Measurements from ENCODE around the gene GABRG2.
"Not testable (repeated sequence)": the region's sequence is repeated elsewhere in the genome, so short reads cannot be mapped to it uniquely, and the experiment has no call there.

Gene GABRG2

DNA sequence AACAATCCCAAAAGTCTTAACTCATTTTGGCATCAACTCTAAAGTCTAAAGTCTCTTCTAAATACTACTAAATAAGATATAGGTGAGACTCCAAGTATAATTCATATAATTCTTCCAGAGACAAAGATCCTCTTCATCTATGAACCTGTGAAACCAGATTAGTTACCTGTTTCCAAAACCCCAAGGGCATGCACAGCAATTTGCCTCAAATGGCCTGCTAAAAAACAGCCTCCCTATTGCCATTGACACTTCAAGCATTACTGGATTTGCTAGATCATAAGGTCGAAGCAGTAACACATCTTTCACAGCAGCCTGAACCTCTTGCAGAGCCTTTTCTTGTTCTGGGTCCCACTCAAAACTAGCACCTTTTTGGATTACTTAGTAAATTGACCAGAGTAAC, 20.3 kb upstream of the GABRG2 start:
- Histone ChIP-seq H3K9ac (ENCODE audit: low read length) (no peak overlapping the region), H2AFZ (ENCODE audit: low read depth, low read length) (no peak overlapping the region), H3K4me2 (ENCODE audit: low read length, poor library complexity, severe bottlenecking) (no peak overlapping the region), H3K23ac (ENCODE audit: low read length in 2 of 2) (no peak overlapping the region), H3K9me3 (ENCODE audit: control insufficient read depth, low read length) (peaks cover 3% of the 10 kb centered on the region), H2AK5ac (ENCODE audit: low read length, severe bottlenecking) (no peak overlapping the region), H4K91ac (ENCODE audit: low read length) (no peak overlapping the region), H3K4me3 (ENCODE audit: insufficient read depth in 1 of 2, low read depth in 1 of 2, low read length in 2 of 2) (no peak overlapping the region), H4K8ac (ENCODE audit: low read length) (no peak overlapping the region), H2BK15ac (ENCODE audit: low read depth, poor library complexity, severe bottlenecking) (no peak overlapping the region), H2BK5ac (ENCODE audit: low read depth, low read length, poor library complexity, severe bottlenecking) (no peak overlapping the region), H3K79me1 (replicated peaks; ENCODE audit: low read length, poor library complexity, severe bottlenecking) (no peaks in the 10 kb centered on the region), H2BK12ac (ENCODE audit: low read length in 2 of 2) (no peak overlapping the region), H3K18ac (ENCODE audit: low read depth in 1 of 2, low read length in 2 of 2) (no peak overlapping the region), H3K27me3 (ENCODE audit: control insufficient read depth in 1 of 2, insufficient read depth in 1 of 2, low read length in 2 of 2) (no peaks in the 10 kb centered on the region), H3K14ac (ENCODE audit: low read length in 2 of 2) (no peak overlapping the region), H3K4me1 (ENCODE audit: control insufficient read depth, insufficient read depth, low read depth, low read length) (no peaks in the 10 kb centered on the region), H3K27ac (ENCODE audit: low read length, poor library complexity, severe bottlenecking) (no peak overlapping the region), H3K4ac (ENCODE audit: low read depth in 1 of 2, low read length in 2 of 2) (no peak overlapping the region), H2BK120ac (ENCODE audit: low read depth, low read length) (no peak overlapping the region), H3K36me3 (ENCODE audit: control insufficient read depth in 1 of 2, insufficient read depth in 2 of 2, low read depth in 1 of 2, low read length in 2 of 2) (no peaks in the 10 kb centered on the region)
- 71% methylated on average over 1 of the region's 1 CpG for WGBS
- DNase-seq, result no peak

DNA sequence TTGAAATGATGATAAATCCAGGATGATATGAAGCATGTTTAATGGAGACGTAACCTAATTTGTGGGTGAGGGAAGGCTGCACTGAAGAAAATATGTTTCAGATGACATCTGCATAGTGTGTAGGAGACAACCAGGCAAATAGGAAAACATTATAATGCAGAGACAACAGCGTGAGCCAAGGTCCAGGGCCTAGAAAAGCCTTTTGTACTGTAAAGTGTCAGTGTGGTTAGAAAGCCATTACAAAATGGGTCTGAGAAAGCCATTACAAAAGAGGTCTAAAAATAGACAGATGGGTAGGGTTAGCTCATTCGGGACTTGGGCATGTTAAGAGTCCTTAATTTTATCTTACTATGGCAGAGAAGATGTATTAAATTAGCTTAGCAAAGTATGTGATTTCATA, 14.9 kb upstream of the GABRG2 start:
- Histone ChIP-seq H3K9ac (ENCODE audit: low read length) (no peak overlapping the region), H3K27me3 (ENCODE audit: control insufficient read depth in 1 of 2, insufficient read depth in 1 of 2, low read length in 2 of 2) (no peaks in the 10 kb centered on the region)
- no peak for DNase-seq

DNA sequence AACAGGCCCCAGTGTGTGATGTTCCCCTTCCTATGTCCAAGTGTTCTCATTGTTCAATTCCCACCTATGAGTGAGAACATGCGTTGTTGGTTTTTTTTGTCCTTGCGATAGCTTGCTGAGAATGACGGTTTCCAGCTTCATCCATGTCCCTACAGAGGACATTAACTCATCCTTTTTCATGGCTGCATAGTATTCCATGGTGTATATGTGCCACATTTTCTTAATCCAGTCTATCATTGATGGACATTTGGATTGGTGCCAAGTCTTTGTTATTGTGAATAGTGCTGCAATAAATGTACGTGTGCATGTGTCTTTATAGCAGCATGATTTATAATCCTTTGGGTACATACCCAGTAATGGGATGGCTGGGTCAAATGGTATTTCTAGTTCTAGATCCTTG, 12.5 kb upstream of the GABRG2 start:
- not testable (repeated sequence) for H3K9ac ChIP-seq (ENCODE audit: low read length); H2AFZ ChIP-seq (ENCODE audit: low read depth, low read length); H3K79me1 ChIP-seq (replicated peaks; ENCODE audit: low read length, poor library complexity, severe bottlenecking); H2BK5ac ChIP-seq (ENCODE audit: low read depth, low read length, poor library complexity, severe bottlenecking); H3K23ac ChIP-seq (ENCODE audit: low read length in 2 of 2); H3K4me3 ChIP-seq (ENCODE audit: insufficient read depth in 1 of 2, low read depth in 1 of 2, low read length in 2 of 2); H2BK12ac ChIP-seq (ENCODE audit: low read length in 2 of 2); H2AK5ac ChIP-seq (ENCODE audit: low read length, severe bottlenecking); H3K27ac ChIP-seq (ENCODE audit: low read length, poor library complexity, severe bottlenecking); H3K18ac ChIP-seq (ENCODE audit: low read depth in 1 of 2, low read length in 2 of 2); H4K8ac ChIP-seq (ENCODE audit: low read length); H3K36me3 ChIP-seq (ENCODE audit: control insufficient read depth in 1 of 2, insufficient read depth in 2 of 2, low read depth in 1 of 2, low read length in 2 of 2); DNase-seq; H3K14ac ChIP-seq (ENCODE audit: low read length in 2 of 2); H4K91ac ChIP-seq (ENCODE audit: low read length); H2BK15ac ChIP-seq (ENCODE audit: low read depth, poor library complexity, severe bottlenecking); H3K27me3 ChIP-seq (ENCODE audit: control insufficient read depth in 1 of 2, insufficient read depth in 1 of 2, low read length in 2 of 2); H3K4me1 ChIP-seq (ENCODE audit: control insufficient read depth, insufficient read depth, low read depth, low read length); H2BK120ac ChIP-seq (ENCODE audit: low read depth, low read length); H3K4me2 ChIP-seq (ENCODE audit: low read length, poor library complexity, severe bottlenecking); H3K4ac ChIP-seq (ENCODE audit: low read depth in 1 of 2, low read length in 2 of 2)
- 90% methylated on average over 3 of the region's 4 CpGs for WGBS
- H3K9me3 ChIP-seq (ENCODE audit: control insufficient read depth, low read length), result peaks cover 16% of the 10 kb centered on the region

More for the DNA sequence above, 14.9 kb upstream of the GABRG2 start:
- no peak overlapping the region for H3K4me2 ChIP-seq (ENCODE audit: low read length, poor library complexity, severe bottlenecking)
- H3K4me3 ChIP-seq (ENCODE audit: insufficient read depth in 1 of 2, low read depth in 1 of 2, low read length in 2 of 2), result no peak overlapping the region
- no peak overlapping the region for H3K4ac ChIP-seq (ENCODE audit: low read depth in 1 of 2, low read length in 2 of 2)
- no peak overlapping the region for H4K8ac ChIP-seq (ENCODE audit: low read length)
- no peaks in the 10 kb centered on the region for H3K79me1 ChIP-seq (replicated peaks; ENCODE audit: low read length, poor library complexity, severe bottlenecking)
- H3K36me3 ChIP-seq (ENCODE audit: control insufficient read depth in 1 of 2, insufficient read depth in 2 of 2, low read depth in 1 of 2, low read length in 2 of 2), result no peaks in the 10 kb centered on the region
- no peak overlapping the region for H3K23ac ChIP-seq (ENCODE audit: low read length in 2 of 2)
- H2BK15ac ChIP-seq (ENCODE audit: low read depth, poor library complexity, severe bottlenecking), result no peak overlapping the region
- H2BK120ac ChIP-seq (ENCODE audit: low read depth, low read length), result no peak overlapping the region
- no peak overlapping the region for H2AK5ac ChIP-seq (ENCODE audit: low read length, severe bottlenecking)
- WGBS, result 48% methylated on average over 2 of the region's 3 CpGs
- H3K9me3 ChIP-seq (ENCODE audit: control insufficient read depth, low read length), result peaks cover 16% of the 10 kb centered on the region
- no peaks in the 10 kb centered on the region for H3K4me1 ChIP-seq (ENCODE audit: control insufficient read depth, insufficient read depth, low read depth, low read length)
- H2BK5ac ChIP-seq (ENCODE audit: low read depth, low read length, poor library complexity, severe bottlenecking), result no peak overlapping the region
- H3K27ac ChIP-seq (ENCODE audit: low read length, poor library complexity, severe bottlenecking), result no peak overlapping the region
- H2BK12ac ChIP-seq (ENCODE audit: low read length in 2 of 2), result no peak overlapping the region
- H2AFZ ChIP-seq (ENCODE audit: low read depth, low read length), result no peak overlapping the region
- H3K18ac ChIP-seq (ENCODE audit: low read depth in 1 of 2, low read length in 2 of 2), result no peak overlapping the region
- no peak overlapping the region for H4K91ac ChIP-seq (ENCODE audit: low read length)
- no peak overlapping the region for H3K14ac ChIP-seq (ENCODE audit: low read length in 2 of 2)

- Histone ChIP-seq H3K27ac (ENCODE audit: low read length, poor library complexity, severe bottlenecking) (no peak overlapping the region), H4K91ac (ENCODE audit: low read length) (no peak overlapping the region), H3K9ac (ENCODE audit: low read length) (no peak overlapping the region), H2BK12ac (ENCODE audit: low read length in 2 of 2) (no peak overlapping the region), H3K18ac (ENCODE audit: low read depth in 1 of 2, low read length in 2 of 2) (no peak overlapping the region), H3K36me3 (ENCODE audit: control insufficient read depth in 1 of 2, insufficient read depth in 2 of 2, low read depth in 1 of 2, low read length in 2 of 2) (no peaks in the 10 kb centered on the region), H2BK120ac (ENCODE audit: low read depth, low read length) (no peak overlapping the region), H3K4me3 (ENCODE audit: insufficient read depth in 1 of 2, low read depth in 1 of 2, low read length in 2 of 2) (no peak overlapping the region), H2AK5ac (ENCODE audit: low read length, severe bottlenecking) (no peak overlapping the region), H3K27me3 (ENCODE audit: control insufficient read depth in 1 of 2, insufficient read depth in 1 of 2, low read length in 2 of 2) (no peaks in the 10 kb centered on the region), H2BK15ac (ENCODE audit: low read depth, poor library complexity, severe bottlenecking) (no peak overlapping the region), H3K79me1 (replicated peaks; ENCODE audit: low read length, poor library complexity, severe bottlenecking) (no peaks in the 10 kb centered on the region), H3K4me1 (ENCODE audit: control insufficient read depth, insufficient read depth, low read depth, low read length) (no peaks in the 10 kb centered on the region), H3K23ac (ENCODE audit: low read length in 2 of 2) (no peak overlapping the region), H3K9me3 (ENCODE audit: control insufficient read depth, low read length) (peaks cover 8% of the 10 kb centered on the region), H3K4me2 (ENCODE audit: low read length, poor library complexity, severe bottlenecking) (no peak overlapping the region), H4K8ac (ENCODE audit: low read length) (no peak overlapping the region), H2BK5ac (ENCODE audit: low read depth, low read length, poor library complexity, severe bottlenecking) (no peak overlapping the region), H3K14ac (ENCODE audit: low read length in 2 of 2) (no peak overlapping the region), H2AFZ (ENCODE audit: low read depth, low read length) (no peak overlapping the region), H3K4ac (ENCODE audit: low read depth in 1 of 2, low read length in 2 of 2) (no peak overlapping the region)
- 9% methylated on average over 7 of the region's 7 CpGs for WGBS
- no peak for DNase-seq
These were observed 411 bp upstream of the GABRG2 start for GRCh38 chr5:162067162-162067561.

All from mesenchymal stem cell (in vitro differentiated cells and primary cell).